Measurements from ENCODE around the gene ODC1.

Gene ODC1

DNA sequence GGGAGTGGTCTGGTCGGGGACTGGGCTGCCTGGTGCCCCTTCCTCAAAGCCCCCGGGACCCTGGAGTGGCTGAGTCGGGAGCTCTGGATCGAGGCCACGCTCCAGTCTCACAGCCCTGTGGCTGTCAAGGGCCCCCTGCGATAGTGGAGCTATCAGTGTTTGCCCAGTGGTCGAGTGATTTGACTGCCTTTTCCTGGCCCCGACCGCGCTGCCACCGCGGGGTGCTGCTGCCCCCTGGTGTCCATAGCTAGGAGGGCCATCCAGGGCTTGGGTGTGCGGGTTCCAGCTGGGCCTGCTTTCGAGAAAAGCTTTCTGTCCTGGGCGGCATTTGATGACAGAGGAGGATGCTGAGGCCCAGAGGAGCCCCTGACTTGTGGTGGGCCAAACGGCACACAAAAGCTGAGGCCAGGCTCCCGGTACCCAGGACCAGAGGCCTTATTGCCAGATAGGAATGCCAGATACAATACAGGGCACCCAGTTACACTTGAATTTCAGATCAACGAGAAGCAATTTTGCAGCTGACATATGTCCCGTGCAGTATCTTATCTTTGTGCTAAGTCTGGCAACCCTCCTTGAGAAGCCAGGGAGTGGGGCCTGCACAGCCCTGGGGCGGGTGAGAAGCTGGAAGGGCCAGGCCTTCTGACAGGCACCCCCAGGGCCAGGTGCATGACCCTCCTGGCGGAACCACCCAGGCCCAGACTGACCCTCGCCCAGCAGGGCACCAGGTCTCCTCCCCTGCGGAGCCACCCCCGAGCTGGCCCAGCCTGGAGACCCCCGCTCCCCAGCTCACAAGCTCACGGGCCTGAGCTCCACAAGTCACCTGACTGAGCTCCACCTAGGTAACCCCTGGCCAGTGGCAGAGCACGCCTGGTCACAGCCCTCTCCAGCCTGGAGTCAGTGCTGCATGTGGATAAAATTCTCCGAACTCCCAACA lies 13.0 kb downstream of the ODC1 start:
- peak; percentile 48 to 53 for DNase-seq (ENCODE audit: low read depth in 1 of 2, low spot score in 1 of 2)

DNA sequence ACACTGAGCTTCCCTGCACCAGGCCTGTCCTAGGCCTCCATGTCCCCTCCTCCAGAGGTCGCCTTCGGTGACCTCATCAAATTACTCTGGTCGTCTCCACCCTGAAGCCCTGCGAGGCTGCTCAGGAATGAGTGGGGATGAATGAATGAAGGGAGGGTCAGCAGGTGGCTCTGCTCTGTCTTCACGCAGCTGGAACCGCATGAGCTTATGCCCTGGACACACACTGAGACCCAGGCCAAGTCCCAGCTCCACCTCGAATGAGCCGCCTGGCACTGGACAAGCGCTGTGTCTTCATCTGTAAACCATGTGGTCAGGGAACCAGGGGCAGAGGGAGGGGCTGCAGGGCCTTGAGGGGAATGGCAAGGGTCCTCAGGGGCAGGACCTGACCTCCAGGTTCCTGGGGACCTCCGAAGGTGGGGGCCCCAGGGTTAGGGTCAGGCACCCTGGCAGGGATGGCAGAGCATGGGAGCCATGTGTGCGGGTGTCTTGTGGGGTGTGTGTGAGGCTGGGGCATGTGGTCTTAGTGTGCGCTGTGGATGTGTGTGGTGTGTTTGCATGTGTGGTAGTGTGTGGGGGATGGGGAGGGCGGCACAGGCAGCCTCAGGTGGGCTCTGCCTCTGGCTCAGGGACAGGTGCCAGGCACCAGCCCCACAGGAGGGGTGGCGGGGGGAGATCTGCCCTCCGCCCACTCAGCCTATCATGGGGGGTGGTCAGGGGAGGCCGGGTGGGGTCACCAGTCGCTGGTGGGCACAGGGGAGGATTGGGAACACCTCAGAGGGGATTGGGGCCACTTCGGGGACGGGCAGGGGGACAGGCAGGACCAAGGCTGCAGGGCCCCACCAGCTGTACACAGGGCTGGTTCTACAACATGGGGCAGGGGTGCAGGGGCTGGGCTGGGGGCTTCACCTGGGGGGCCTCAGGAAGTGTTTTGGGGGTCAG lies 13.9 kb downstream of the ODC1 start:
- no peak for DNase-seq (ENCODE audit: low read depth in 1 of 2, low spot score in 1 of 2)

DNA sequence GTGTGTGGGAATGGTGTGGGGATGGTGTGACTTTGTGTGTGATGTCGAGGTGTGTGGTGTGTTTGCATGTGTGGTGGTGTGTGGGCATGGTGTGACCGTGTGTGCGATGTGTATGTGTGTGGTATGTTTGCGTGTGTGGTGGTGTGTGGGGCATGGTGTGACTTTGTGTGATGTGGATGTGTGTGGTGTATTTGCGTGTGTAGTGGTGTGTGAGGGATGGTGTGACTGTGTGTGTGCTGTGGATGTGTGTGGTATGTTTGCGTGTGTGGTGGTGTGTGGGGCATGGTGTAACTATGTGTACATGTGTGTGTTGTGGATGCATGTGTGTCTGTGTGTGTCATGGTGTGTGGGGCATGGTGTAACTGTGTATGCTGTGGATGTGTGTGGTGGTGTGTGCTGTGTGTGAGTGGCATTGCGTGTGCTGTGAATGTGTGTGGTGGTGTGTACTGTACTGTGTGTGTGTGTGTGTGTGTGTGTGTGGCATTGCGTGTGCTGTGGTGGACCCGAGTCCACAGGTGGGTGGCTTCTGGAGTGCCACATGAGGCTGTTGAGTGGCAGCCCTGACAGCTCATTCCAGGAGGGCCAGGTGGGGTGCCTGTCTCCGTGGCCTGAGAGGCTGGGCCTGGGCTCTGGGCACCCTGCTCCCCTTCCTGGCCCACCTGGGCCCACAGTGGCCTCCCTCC lies 14.7 kb downstream of the ODC1 start:
- DNase-seq (ENCODE audit: low read depth in 1 of 2, low spot score in 1 of 2): no peak

DNA sequence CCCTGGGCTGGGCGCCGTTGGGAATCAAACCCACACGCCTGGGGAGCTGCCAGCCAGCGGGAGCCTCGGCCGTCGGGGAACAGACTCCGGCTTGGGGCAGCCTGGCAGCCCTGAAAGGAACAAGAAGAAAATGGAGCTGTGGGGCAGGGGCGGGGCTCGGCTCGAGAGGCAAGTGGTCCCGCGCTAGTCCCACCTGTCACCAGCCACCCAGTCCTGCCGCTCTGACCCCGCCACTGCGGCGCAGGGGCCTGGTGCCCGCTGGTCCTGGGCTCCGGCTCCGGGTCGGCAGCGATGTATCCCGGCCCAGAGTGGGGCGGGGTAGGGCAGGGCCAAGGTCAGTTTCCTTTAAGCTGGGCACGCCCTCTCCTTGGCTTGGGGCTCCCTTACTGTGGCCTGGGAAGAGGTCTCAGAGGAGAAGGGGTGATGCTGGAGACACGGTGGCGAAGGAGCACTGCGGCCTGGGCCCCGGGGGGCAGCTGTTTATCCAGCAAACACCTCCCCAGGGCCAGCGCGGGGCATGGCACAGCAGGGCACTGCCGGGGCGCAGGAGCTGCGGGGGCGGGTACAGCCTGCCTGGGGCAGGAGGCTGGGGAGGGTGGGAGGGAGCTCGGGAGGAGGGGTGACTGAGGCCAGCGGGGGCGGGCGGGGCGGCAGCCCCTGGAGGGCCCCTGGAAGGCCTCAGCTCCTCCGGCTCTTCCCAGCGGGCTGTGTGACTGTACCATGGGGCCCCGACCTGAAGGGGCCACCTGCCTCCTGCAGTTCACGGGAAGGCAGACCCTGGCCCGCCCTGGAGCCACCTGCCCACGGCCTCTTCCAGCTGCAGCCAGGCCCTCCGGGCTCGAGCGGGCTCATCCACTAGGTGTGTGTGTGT lies 15.6 kb downstream of the ODC1 start:
- DNase-seq (ENCODE audit: low read depth in 1 of 2, low spot score in 1 of 2): no peak

DNA sequence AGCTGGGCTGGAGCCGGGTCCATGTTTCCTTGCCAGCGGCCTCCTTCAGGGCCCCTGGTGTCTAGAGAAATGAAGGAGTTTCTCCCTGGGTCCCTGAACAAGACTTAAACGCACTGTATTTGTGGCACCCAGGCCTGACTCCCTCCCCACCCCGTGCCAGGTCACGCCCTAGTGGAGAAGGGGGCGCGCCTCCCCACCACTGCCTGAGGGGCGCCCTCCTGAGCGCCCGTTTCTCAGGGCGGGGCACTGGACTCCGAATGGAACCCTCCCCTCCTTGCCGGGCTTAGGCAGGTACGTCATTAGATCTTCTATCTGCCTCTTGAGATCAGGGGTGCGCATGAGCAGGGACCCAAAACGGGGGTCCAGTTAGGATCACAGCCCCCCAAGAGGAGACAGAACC lies 16.3 kb downstream of the ODC1 start:
- no peak for DNase-seq (ENCODE audit: low read depth in 1 of 2, low spot score in 1 of 2)

DNA sequence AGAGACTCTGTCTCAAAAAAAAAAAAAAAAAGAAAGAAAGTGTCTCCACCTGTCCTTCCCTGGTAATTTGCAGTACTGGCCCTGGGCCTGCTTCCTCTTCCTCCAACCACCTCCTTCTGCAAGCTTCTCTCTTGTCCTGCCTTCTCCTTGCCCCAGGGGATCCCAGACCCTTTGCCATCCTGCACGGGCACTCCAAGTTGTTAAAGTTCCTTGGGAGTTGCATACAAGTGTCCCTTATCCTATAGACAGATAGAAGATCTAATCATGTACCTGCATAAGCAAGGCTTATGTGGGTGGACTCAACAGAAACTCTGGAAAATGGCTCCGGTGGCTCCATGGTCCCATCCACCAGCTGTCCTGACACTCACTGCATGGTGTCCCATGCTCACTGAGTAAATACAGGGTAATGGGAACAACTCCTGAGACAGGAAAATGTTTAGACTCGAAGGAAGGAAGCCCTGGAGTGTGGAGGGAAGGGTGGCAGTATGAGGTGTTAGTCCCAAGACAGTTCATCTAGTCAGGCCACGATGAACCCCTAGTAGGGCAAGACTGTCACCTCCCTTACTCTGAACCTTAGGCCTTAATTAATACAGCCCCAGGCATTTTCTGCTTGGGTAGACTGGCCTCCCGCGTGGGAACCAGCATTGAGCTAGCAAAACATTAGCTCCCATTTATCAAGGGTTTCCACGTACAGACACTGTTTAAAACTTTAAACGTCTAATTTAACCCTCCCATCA lies 17.1 kb downstream of the ODC1 start:
- no peak for DNase-seq (ENCODE audit: low read depth in 1 of 2, low spot score in 1 of 2)

DNA sequence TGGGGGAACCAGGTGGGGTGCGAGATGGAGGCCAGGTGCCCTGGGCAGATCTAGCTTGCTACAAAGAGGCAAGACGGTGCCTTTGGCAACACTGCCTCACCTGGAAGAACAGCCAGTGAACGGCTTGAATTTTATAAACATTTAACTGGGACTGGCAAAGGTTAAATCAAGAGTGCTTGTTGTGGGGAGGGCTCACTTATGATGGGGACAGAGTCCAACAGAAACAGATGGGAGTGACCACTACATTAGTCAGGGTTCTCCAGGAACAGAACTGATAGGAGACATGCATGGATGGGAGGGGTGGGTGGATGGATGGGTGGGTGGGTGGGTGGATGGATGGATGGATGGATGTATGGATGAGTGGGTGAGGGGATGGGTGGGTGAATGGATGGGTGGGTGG lies 19.2 kb downstream of the ODC1 start:
- no peak for DNase-seq (ENCODE audit: low read depth in 1 of 2, low spot score in 1 of 2)

DNA sequence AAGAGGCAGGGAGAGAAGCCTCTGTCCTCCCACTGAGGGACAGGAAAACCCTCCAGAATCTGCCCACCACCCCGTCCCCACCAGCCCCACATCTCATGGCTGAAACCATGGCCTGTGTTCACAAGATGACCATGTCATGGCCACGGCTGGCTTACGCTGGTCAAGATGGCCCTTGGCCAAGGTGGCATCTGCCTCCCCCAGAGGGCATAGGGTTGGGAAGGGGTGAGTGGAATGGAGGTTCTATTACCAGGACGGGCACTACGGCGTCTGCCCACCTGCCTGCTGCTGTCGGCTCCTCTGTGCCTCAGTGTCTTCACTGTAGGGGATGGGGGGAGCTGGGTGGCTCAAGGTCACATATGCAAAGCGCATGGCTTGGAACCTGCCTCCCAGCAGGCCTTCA lies 19.8 kb downstream of the ODC1 start:
- DNase-seq (ENCODE audit: low read depth in 1 of 2, low spot score in 1 of 2): no peak

DNA sequence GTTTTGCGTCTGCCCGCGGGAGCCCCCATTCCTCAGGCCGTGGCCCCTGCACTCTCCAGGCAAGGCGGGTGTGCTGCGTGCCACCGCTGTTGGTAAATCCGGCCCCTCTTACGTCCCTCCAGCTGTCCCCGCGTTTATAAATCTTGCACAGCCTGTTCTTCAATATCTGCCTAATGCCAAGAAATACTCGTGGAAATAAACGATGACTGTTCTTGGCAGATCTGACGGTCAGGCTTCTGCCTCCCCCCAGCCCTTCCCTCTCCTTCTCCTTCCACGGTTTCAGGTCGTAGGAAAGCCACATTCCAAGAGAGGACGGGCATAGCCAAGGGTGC lies 20.5 kb downstream of the ODC1 start:
- DNase-seq (ENCODE audit: low read depth in 1 of 2, low spot score in 1 of 2): no peak

DNA sequence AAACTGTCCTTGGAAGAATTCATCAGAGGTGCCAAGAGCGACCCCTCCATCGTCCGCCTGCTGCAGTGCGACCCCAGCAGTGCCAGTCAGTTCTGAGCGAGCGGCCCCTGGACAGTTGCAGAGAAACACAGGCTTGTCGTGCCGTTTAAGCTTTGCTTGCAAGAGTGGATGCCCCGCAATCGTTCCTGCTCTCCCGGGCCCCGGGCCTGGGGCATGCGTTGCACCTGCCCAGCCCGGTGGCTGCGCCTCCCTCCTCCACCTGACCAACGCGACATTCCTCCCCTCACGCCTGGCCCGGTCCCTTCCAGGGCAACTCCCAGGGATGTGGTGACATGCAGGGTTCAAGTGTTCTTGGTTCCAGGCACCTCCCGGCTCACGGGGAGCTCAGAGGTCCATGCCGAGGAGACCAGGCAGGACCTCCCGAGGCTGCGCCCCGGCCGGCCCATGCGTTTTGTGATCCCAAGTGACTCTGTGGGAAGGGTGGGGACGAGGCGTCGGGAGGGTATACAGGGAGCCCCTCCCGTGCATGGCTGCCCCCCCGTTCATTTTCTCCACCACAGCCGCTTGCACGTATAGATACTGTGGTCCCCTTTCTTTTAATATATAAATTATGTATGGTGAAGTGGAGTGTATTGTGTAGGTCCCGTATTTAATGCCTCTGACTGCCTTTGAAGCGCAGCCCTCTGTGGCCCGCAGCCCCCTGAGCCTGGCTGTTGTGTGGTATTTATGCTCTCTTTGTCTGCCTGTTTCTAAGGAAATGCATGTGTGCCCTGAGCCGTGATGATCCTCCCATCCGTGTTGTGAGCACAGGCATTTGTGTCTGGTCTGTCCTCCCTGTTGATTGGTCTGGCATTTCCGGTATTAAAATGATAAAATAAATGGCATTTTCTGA lies 21.2 kb downstream of the ODC1 start:
- no peak for DNase-seq (ENCODE audit: low read depth in 1 of 2, low spot score in 1 of 2)

DNA sequence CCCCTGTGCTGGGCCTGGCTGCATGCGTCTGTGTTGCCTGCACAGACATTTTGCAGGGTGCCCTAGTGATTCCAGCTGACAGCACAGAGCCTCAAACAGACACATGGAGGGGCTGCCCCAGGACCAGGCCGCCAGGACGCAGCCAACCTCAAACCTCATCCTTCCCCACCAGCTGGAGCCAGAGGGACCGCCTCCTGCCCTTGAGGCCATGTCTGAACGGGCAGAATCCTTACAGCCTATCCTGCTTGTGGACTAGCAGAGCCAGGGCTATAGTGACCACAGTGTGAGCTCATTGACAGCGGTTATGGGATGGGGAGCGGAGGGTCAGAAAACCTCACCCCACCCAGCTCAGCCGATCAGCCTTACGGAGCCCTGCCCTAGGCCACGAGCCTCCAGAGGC lies 22.4 kb downstream of the ODC1 start:
- no peak for DNase-seq (ENCODE audit: low read depth in 1 of 2, low spot score in 1 of 2)

DNA sequence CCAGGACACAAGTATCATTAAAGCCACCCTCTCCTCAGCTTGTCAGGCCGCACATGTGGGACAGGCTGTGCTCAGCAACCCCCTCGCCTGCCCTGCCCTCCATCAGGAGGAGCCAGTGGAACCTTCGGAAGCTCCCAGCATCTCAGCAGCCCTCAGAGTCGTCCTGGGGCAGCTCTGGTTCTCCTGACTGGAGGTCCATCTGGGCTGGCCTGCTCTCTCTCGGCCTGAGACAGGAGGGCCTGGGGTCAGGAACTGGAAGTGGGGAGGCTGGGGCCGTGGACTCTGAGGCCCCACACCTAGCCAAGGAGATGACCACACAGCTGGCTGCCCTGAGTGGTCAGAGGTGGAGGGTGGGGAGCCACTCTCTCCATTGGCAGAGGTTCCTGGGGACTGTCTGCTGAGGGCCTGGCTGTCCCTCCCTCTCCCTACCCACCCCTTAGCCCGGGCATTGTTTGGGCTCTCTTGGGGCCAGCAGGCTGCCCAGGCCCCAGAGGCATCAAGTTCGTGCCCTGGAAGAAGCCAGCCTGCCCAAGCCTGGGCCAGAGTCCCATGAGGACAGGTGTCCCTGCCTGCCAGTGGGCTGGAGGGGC lies 23.1 kb downstream of the ODC1 start:
- DNase-seq (ENCODE audit: low read depth in 1 of 2, low spot score in 1 of 2): no peak

DNA sequence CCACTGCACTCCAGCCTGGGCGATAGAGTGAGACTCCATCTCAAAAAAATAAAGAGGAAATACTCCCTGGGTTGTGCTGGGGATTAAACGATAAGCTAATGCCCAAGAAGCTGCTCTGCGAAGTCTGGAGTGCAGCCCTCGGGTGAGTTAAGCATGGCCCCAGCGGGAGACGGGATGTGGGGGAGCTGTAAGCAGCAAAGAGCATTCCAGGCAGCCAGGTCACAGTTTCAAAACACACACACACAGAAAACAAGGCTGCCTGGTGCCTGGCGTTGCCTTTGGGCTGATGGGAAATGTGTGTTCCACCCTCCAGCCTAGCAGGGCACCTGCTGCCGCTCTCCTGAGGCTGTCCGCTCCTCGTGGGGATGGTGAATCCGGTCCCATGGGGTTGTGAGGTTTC lies 24.1 kb downstream of the ODC1 start:
- DNase-seq (ENCODE audit: low read depth in 1 of 2, low spot score in 1 of 2): no peak

DNA sequence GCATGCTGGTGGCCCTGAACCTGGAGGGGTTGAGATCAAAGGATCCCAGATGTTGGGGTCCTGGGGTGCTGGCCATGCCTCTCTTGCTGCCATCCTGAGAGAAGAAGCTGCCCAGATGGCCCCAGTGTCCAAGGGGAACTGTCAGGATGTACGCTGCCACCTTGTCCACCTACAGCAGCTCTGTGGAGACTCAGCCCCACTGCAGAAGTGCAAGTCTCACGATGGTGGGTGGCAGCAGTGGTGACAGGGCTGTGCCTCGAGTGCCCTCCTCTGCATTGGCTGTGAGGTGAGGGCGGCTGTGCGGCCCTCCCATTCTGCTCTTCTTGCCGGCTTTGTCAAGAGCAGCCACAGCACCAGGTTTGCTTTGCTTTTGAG lies 24.7 kb downstream of the ODC1 start:
- DNase-seq (ENCODE audit: low read depth in 1 of 2, low spot score in 1 of 2): no peak

DNA sequence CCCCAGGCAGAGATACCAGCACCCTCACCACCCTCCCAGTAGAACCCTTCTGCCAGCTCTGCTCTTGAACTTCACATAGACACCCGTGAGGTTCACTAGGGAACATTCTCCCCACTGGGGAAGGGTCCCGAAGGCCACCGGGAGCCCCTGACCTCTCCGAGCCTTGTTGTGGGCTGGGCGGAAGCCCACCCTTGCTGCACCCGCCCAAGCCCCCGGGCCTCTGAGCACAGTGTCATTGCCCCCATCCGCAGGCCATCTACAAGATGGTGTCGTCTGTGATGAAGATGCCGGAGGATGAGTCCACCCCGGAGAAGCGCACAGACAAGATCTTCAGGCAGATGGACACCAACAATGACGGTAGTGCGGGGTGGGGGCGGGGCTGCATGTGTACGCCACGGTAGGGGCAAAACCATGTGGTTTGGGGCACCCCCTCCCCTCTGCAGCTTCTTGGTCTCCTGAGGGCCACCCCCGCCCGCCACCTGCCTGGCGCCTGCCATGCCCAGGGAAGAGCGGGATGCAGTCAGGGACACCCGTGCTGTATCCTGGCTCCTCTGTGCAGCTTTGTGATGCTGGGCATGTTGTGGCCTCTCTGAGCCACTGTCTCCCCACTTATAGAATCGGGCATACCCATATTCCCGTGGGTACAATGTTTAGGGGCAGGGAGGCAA lies 25.3 kb downstream of the ODC1 start:
- DNase-seq (ENCODE audit: low read depth in 1 of 2, low spot score in 1 of 2): no peak

DNA sequence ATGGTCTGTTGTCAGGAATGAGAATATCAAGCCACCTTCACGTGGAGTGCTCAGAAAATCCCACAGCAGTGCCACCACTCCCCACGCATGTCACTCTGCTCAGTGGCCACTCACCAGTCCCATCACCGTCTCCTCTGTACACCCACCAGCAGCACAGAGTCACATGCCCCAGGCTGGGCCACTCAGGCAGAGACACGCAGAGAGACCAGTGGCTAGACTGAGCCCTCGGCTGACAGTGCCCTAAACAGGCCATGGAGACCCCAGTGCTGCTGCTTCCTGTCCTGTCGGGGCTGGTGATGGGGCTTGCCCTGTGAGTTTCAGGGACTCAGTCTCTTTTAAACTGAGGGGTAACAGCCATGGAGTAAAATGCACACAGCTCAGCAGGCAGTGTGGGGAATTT lies 25.9 kb downstream of the ODC1 start:
- DNase-seq (ENCODE audit: low read depth in 1 of 2, low spot score in 1 of 2): no peak

DNA sequence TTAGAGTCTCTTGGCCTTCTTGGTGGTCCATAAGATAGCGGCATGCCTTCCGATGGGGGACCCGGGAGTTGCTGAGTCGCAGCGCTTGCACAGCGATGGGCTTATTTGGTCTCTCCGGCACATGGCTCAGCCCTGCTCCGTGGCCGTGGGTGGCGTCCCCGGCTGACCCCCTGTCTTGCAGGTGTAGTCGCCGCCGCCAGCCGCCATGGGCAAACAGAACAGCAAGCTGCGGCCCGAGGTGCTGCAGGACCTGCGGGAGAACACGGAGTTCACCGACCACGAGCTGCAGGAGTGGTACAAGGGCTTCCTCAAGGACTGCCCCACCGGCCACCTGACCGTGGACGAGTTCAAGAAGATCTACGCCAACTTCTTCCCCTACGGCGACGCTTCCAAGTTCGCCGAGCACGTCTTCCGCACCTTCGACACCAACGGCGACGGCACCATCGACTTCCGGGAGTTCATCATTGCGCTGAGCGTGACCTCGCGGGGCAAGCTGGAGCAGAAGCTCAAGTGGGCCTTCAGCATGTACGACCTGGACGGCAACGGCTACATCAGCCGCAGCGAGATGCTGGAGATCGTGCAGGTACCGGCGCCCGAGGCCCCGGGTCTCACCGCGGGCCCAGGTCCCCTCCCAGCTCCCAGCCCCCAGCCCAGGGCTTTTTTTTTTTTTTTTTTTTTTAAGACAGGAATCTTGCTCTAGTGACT lies 28.4 kb downstream of the ODC1 start:
- no peak for DNase-seq (ENCODE audit: low read depth in 1 of 2, low spot score in 1 of 2)
